Panc1 (cell line): ENCODE measurements around the gene TLE3. TPM values are rescaled to one million over a fixed set of nuclear protein-coding genes. Genes with fewer than 3 reads are reported as not detected.

Source experiments
- ATAC-seq: fragments of 200-7000 bp; cut with Tn5 transposase; 2 replicates; pipeline ENCODE4 v1.9.1; 2020; ENCODE audit warnings: mild to moderate bottlenecking, moderate library complexity
- BruUV-seq: library from RNA; stranded (reverse); fragments of 400-500 nt; replicated peaks from 2 replicates; lab custom pipeline; 2021; lab: Mats Ljungman, UMichigan
- CTCF ChIA-PET: fragments of 300-600 bp; sonication (Branson Sonifier 250); formaldehyde crosslinking; loops from one replicate; lab custom pipeline; 2022; ENCODE audit warnings: antibody characterized with exemption; lab: Charles Lee
- POLR2A ChIA-PET: fragments of 300-600 bp; sonication (Branson Sonifier 250); formaldehyde crosslinking; loops from one replicate; lab custom pipeline; 2022; ENCODE audit warnings: antibody characterized with exemption; lab: Charles Lee
- DNase-seq: peaks from one replicate; pipeline ENCODE4 v3.0.0-alpha.2; 2010; ENCODE audit warnings: low read depth, low spot score
- H3K27ac ChIP-seq: 2 replicates; pipeline ENCODE4 v1.5.1; 2011; ENCODE audit warnings: mild to moderate bottlenecking, low read length, inconsistent platforms
- H3K27me3 ChIP-seq: fragments of 200-500 bp; sonication (Bioruptor generic); 2 replicates; pipeline ENCODE4 v1.6.0; 2014; ENCODE audit warnings: low read length, inconsistent platforms; ENCODE audit not compliant: control insufficient read depth, insufficient read depth
- H3K36me3 ChIP-seq: fragments of 200-500 bp; sonication (Bioruptor generic); 2 replicates; pipeline ENCODE4 v1.5.1; 2014; ENCODE audit warnings: inconsistent platforms, mild to moderate bottlenecking, low read length, moderate library complexity; ENCODE audit not compliant: control insufficient read depth, insufficient read depth
- H3K4me1 ChIP-seq: 2 replicates; pipeline ENCODE4 v1.5.1; 2011; ENCODE audit warnings: inconsistent platforms, mild to moderate bottlenecking, low read length, moderate library complexity; ENCODE audit not compliant: control insufficient read depth, insufficient read depth
- H3K4me3 ChIP-seq, 2 experiments: 2 replicates each; pipeline ENCODE4 v1.5.1; 2011 to 2012; ENCODE audit warnings: low read depth in 2 of 2, low read length in 2 of 2, mild to moderate bottlenecking in 2 of 2, inconsistent platforms in 1 of 2, moderate library complexity in 1 of 2
- H3K9me3 ChIP-seq: fragments of 200-500 bp; sonication (Bioruptor generic); 2 replicates; pipeline ENCODE4 v1.5.1; 2014; ENCODE audit warnings: low read depth, mild to moderate bottlenecking, inconsistent platforms, low read length, moderate library complexity; ENCODE audit not compliant: control insufficient read depth, insufficient read depth
- CTCF ChIP-seq: fragments of 450-650 bp; IDR thresholded peaks from 2 replicates; pipeline ENCODE4 v1.5.1; 2017; ENCODE audit warnings: mild to moderate bottlenecking
- POLR2AphosphoS5 ChIP-seq: IDR thresholded peaks from 2 replicates; pipeline ENCODE4 v1.6.1; 2012; ENCODE audit warnings: mild to moderate bottlenecking, low read depth, low read length, moderate library complexity
- REST ChIP-seq, 2 experiments: IDR thresholded peaks; 2 replicates each; pipeline ENCODE4 v1.6.1; 2011 to 2012; ENCODE audit warnings: low read depth in 2 of 2, control low read depth in 1 of 2, low read length in 1 of 2, mild to moderate bottlenecking in 1 of 2, moderate library complexity in 1 of 2; ENCODE audit not compliant: insufficient read depth in 1 of 2
- SIN3A ChIP-seq: IDR thresholded peaks from 2 replicates; pipeline ENCODE4 v1.6.1; 2012; ENCODE audit warnings: low read depth, mild to moderate bottlenecking, low read length, moderate library complexity, borderline replicate concordance; ENCODE audit not compliant: insufficient read depth
- TCF7L2 ChIP-seq: IDR thresholded peaks from 2 replicates; pipeline ENCODE4 v1.6.1; 2011; ENCODE audit warnings: mild to moderate bottlenecking, low read depth, low read length, inconsistent platforms
- in situ Hi-C: cut with HindIII; loops from 2 replicates; pipeline ENCODE4 v1.10.0; 2016; ENCODE audit warnings: low sequenced_read_pairs, low pct_unique_long_range_greater_than_20kb
- intact Hi-C: fragments of 100-400 bp; cut with micrococcal nuclease; formaldehyde crosslinking; loops from one replicate; pipeline ENCODE4 v1.10.0; 2022; ENCODE audit not compliant: unreplicated experiment
- total RNA-seq: library from RNA; stranded (reverse); gene quantifications from one replicate; pipeline ENCODE4 v1.2.1, GENCODE V29; 2021; ENCODE audit not compliant: unreplicated experiment

TLE3 gene
- total RNA-seq, 1 experiment from 2014 or later, result 132 TPM

GRCh38 chr15:70067011-70067410, 30.7 kb downstream of the TLE3 start:
- CTCF ChIA-PET, result no interaction called here
- in situ Hi-C loops, result no loop called here
- POLR2A ChIA-PET, result no interaction called here
- Histone ChIP-seq H3K27me3 (no peaks in the 10 kb centered on the region), H3K36me3 (peaks cover 32% of the 10 kb centered on the region), H3K4me1 (no peaks in the 10 kb centered on the region; the same call in 1 of the 2 replicates), H3K27ac (no peak overlapping the region), H3K4me3 (no peak overlapping the region), H3K9me3 (no peaks in the 10 kb centered on the region)
- BruUV-seq, result no TSS peak
- intact Hi-C loops, result no loop called here
- DNase-seq (no peak), ATAC-seq (no peak)
- no peak for TF ChIP-seq CTCF
- no peak for TF ChIP-seq TCF7L2
- TF ChIP-seq REST (IDR thresholded peaks at IDR 0.05; ENCODE audit: insufficient read depth in 1 of 2, low read depth in 2 of 2, low read length in 1 of 2), result no peak
- TF ChIP-seq POLR2AphosphoS5, result no peak
- TF ChIP-seq SIN3A, result no peak

DNA sequence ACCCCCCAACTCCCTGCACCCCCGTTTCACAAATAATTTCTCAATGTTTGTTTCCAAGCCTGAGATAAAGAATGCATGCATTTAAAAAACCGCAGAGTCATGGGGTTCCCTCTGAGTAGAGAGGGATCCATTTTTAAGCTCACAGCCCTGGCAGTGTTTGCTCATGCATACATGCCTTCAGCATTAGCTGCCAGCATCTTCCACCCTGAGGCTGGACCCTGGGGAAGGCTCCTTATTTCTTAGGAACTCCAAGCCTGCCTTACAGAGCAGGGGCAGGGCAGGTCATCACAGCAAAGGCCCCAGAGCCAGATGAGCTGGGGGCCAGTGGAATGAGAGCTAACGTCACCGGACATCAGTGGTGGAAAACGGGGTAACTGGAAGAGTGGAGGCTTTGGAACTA, 31.3 kb downstream of the TLE3 start:
- ChIA-PET CTCF (no interaction called here), POLR2A (no interaction called here)
- no peak for DNase-seq
- intact Hi-C loops (no loop called here), in situ Hi-C loops (no loop called here)
- H3K27me3 ChIP-seq, result no peaks in the 10 kb centered on the region
- 0 out of 2 replicates have a peak overlapping the region, but pooled peaks have one; percentile 12 for H3K27ac ChIP-seq
- no peak overlapping the region for H3K4me3 ChIP-seq
- H3K36me3 ChIP-seq, result peaks cover 36% of the 10 kb centered on the region
- no TSS peak for BruUV-seq
- no peak for ATAC-seq
- TF ChIP-seq SIN3A (no peak), TCF7L2 (no peak), REST (IDR thresholded peaks at IDR 0.05; ENCODE audit: insufficient read depth in 1 of 2, low read depth in 2 of 2, low read length in 1 of 2) (no peak), CTCF (no peak), POLR2AphosphoS5 (no peak)
- no peaks in the 10 kb centered on the region; the same call in 1 of the 2 replicates for H3K4me1 ChIP-seq
- no peaks in the 10 kb centered on the region for H3K9me3 ChIP-seq
